GM18505 (cell line): ENCODE results near the gene SDHB.

Experiments
- ATAC-seq: cut with Tn5 transposase; IDR thresholded peaks from one replicate; pipeline ENCODE4 v1.9.1; 2021; ENCODE audit not compliant: unreplicated experiment
- POLR2A ChIP-seq: IDR thresholded peaks from 4 replicates; pipeline ENCODE4 v1.6.1; 2011; ENCODE audit warnings: borderline replicate concordance; ENCODE audit not compliant: insufficient read depth, insufficient read length; ENCODE audit errors: extremely low read depth

Gene SDHB

GRCh38 chr1:17053685-17054410 lies at the start of gene SDHB:
SDHB (minus strand) TSS chr1:17054032; CDS start chr1:17054019, 13 bp downstream.
- TF ChIP-seq POLR2A = peak; percentile 87
- peak; percentile 96 for ATAC-seq

- ATAC-seq = no peak
- no peak for TF ChIP-seq POLR2A
Observed at GRCh38 chr1:17102232-17102631, 48.4 kb upstream of the SDHB start.

GRCh38 chr1:17101261-17101660 lies 47.4 kb upstream of the SDHB start:
- ATAC-seq = no peak
- TF ChIP-seq POLR2A = no peak

- TF ChIP-seq POLR2A = no peak
- no peak for ATAC-seq
Observed at GRCh38 chr1:17099616-17100340, 45.9 kb upstream of the SDHB start.

GRCh38 chr1:17098446-17099317 lies 44.9 kb upstream of the SDHB start:
- TF ChIP-seq POLR2A = no peak
- no peak for ATAC-seq

- TF ChIP-seq POLR2A = no peak
- ATAC-seq = no peak
Observed at GRCh38 chr1:17097787-17098186, 44.0 kb upstream of the SDHB start.

- TF ChIP-seq POLR2A = no peak
- ATAC-seq = no peak
Observed at GRCh38 chr1:17097147-17097546, 43.3 kb upstream of the SDHB start.

GRCh38 chr1:17096584-17096983 lies 42.8 kb upstream of the SDHB start:
- no peak for TF ChIP-seq POLR2A
- no peak for ATAC-seq

GRCh38 chr1:17095141-17095540 lies 41.3 kb upstream of the SDHB start:
- no peak for TF ChIP-seq POLR2A
- ATAC-seq = no peak

GRCh38 chr1:17094664-17095063 lies 40.8 kb upstream of the SDHB start:
- no peak for ATAC-seq
- no peak for TF ChIP-seq POLR2A

GRCh38 chr1:17093822-17094393 lies 40.1 kb upstream of the SDHB start:
- no peak for ATAC-seq
- no peak for TF ChIP-seq POLR2A

- ATAC-seq = no peak
- no peak for TF ChIP-seq POLR2A
Observed at GRCh38 chr1:17091252-17091651, 37.4 kb upstream of the SDHB start.

- ATAC-seq = no peak
- TF ChIP-seq POLR2A = no peak
Observed at GRCh38 chr1:17089506-17089905, 35.7 kb upstream of the SDHB start.

GRCh38 chr1:17086751-17087150 lies 32.9 kb upstream of the SDHB start:
- no peak for TF ChIP-seq POLR2A
- ATAC-seq = no peak

GRCh38 chr1:17084787-17085186 lies 31.0 kb upstream of the SDHB start:
- ATAC-seq = no peak

More at GRCh38 chr1:17084787-17085186, 31.0 kb upstream of the SDHB start:
- no peak for TF ChIP-seq POLR2A
